ENCODE data around the gene PEA15. TPM values are rescaled to one million over a fixed set of nuclear protein-coding genes. Genes with fewer than 3 reads are reported as not detected.

Gene PEA15
- total RNA-seq, 1 experiment from 2014 or later: 44.0 TPM

- Histone ChIP-seq H2AFZ (ENCODE audit: low read depth, low read length, poor library complexity, severe bottlenecking) (no peak overlapping the region), H3K9me2 (ENCODE audit: insufficient read depth) (no peaks in the 10 kb centered on the region), H3K27ac (ENCODE audit: low read depth, low read length) (no peak overlapping the region), H3K79me2 (ENCODE audit: insufficient read depth, low read length) (no peaks in the 10 kb centered on the region), H3K36me3 (ENCODE audit: control insufficient read depth in 1 of 2, insufficient read depth in 2 of 2, low read length in 2 of 2) (no peaks in the 10 kb centered on the region), H4K20me1 (ENCODE audit: insufficient read depth) (no peaks in the 10 kb centered on the region), H3K4me3 (replicated peaks in 1 of 2; ENCODE audit: low read depth in 1 of 2, low read length in 2 of 2) (no peak overlapping the region), H3K9ac (ENCODE audit: low read length) (no peak overlapping the region), H3K4me1 (ENCODE audit: control insufficient read depth in 1 of 2, insufficient read depth in 2 of 2, low read length in 2 of 2) (no peaks in the 10 kb centered on the region), H3K4me2 (ENCODE audit: low read length) (no peak overlapping the region), H3K27me3 (ENCODE audit: insufficient read depth, low read length) (no peaks in the 10 kb centered on the region), H3K9me3 (ENCODE audit: control insufficient read depth in 1 of 2, insufficient read depth in 1 of 2, low read depth in 1 of 2, low read length in 2 of 2) (no peaks in the 10 kb centered on the region)
- no peak for DNase-seq (ENCODE audit: low read depth, low spot score)
- ChIA-PET RAD21 (ENCODE audit: low non-redundant PET in 1 of 2, low total read pairs in 2 of 2, uncharacterized antibody in 2 of 2, unreplicated experiment in 2 of 2) (no interaction called here), POLR2A (no interaction called here), CTCF (interaction anchor here (1.5 kb wide), 1 partner anchor 56 kb away, joined by 3 read pairs; no protein-coding TSS in a partner anchor)
- TF ChIP-seq, protein P1, sequence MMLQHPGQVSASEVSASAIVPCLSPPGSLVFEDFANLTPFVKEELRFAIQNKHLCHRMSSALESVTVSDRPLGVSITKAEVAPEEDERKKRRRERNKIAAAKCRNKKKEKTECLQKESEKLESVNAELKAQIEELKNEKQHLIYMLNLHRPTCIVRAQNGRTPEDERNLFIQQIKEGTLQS (IDR thresholded peaks at IDR 0.05): no peak
- TF ChIP-seq CTCF (IDR thresholded peaks at IDR 0.05 in 2 of 3, conservative IDR thresholded peaks at IDR 0.05 in 1 of 3; ENCODE audit: borderline replicate concordance in 1 of 3, insufficient read depth in 1 of 3, low read depth in 2 of 3, low read length in 2 of 3): no peak
- no peak for TF ChIP-seq FOSL1 (IDR thresholded peaks at IDR 0.05; ENCODE audit: low read depth)
- TF ChIP-seq CBX3 (IDR thresholded peaks at IDR 0.05; ENCODE audit: low read depth): no peak
- no peak for TF ChIP-seq RAD21 (IDR thresholded peaks at IDR 0.05; ENCODE audit: low read depth)
- no peak for TF ChIP-seq ZFX (IDR thresholded peaks at IDR 0.05)
- no peak for TF ChIP-seq ZNF274 (IDR thresholded peaks at IDR 0.05; ENCODE audit: low read depth, low read length)
- no peak for TF ChIP-seq YY1 (IDR thresholded peaks at IDR 0.05; ENCODE audit: extremely low read depth, insufficient replicate concordance, low read depth, low read length)
- no peak for TF ChIP-seq MAX (IDR thresholded peaks at IDR 0.05)
- TF ChIP-seq POLR2AphosphoS5 (IDR thresholded peaks at IDR 0.05; ENCODE audit: low read depth, low read length): no peak
- no peak for TF ChIP-seq ELF1 (IDR thresholded peaks at IDR 0.05; ENCODE audit: borderline replicate concordance, low read depth)
- no peak for TF ChIP-seq JUND (IDR thresholded peaks at IDR 0.05)
- no peak for TF ChIP-seq POLR2A (IDR thresholded peaks at IDR 0.05; ENCODE audit: borderline replicate concordance, extremely low read depth, insufficient read depth, insufficient read length)
- no peak for TF ChIP-seq ZBTB33 (IDR thresholded peaks at IDR 0.05; ENCODE audit: extremely low read depth, insufficient replicate concordance, low read length)
- TF ChIP-seq, protein P2, sequence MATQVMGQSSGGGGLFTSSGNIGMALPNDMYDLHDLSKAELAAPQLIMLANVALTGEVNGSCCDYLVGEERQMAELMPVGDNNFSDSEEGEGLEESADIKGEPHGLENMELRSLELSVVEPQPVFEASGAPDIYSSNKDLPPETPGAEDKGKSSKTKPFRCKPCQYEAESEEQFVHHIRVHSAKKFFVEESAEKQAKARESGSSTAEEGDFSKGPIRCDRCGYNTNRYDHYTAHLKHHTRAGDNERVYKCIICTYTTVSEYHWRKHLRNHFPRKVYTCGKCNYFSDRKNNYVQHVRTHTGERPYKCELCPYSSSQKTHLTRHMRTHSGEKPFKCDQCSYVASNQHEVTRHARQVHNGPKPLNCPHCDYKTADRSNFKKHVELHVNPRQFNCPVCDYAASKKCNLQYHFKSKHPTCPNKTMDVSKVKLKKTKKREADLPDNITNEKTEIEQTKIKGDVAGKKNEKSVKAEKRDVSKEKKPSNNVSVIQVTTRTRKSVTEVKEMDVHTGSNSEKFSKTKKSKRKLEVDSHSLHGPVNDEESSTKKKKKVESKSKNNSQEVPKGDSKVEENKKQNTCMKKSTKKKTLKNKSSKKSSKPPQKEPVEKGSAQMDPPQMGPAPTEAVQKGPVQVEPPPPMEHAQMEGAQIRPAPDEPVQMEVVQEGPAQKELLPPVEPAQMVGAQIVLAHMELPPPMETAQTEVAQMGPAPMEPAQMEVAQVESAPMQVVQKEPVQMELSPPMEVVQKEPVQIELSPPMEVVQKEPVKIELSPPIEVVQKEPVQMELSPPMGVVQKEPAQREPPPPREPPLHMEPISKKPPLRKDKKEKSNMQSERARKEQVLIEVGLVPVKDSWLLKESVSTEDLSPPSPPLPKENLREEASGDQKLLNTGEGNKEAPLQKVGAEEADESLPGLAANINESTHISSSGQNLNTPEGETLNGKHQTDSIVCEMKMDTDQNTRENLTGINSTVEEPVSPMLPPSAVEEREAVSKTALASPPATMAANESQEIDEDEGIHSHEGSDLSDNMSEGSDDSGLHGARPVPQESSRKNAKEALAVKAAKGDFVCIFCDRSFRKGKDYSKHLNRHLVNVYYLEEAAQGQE (IDR thresholded peaks at IDR 0.05; ENCODE audit: low read depth): no peak
- BruUV-seq (replicated peaks): no TSS peak
- ATAC-seq: no peak
- intact Hi-C loops (cut with micrococcal nuclease): no loop called here
These were observed 41.1 kb upstream of the PEA15 start for GRCh38 chr1:160164121-160164520.
